SK-N-SH (cell line): Measurements from ENCODE around the gene R3HDM1. TPM values are rescaled to one million over a fixed set of nuclear protein-coding genes. Genes with fewer than 3 reads are reported as not detected.

Experiments
- CTCF ChIA-PET: fragments of 300-600, 350-600 bp; formaldehyde crosslinking; extraction: SDS; loops from one replicate; lab custom pipeline; 2021; lab: Yijun Ruan, JAX
- POLR2A ChIA-PET: fragments of 350-600 bp; sonication (Branson Sonifier 250); formaldehyde crosslinking; extraction: SDS; loops from one replicate; lab custom pipeline; 2020; ENCODE audit warnings: antibody characterized with exemption, inconsistent platforms; lab: Yijun Ruan, JAX
- DNase-seq: peaks from one replicate; pipeline ENCODE4 v3.0.0; 2012
- H2AFZ ChIP-seq: fragments of 200-600 bp; sonication (generic); 2 replicates; pipeline ENCODE4 v1.8.1; 2016; ENCODE audit warnings: antibody characterized with exemption, mild to moderate bottlenecking, low read depth
- H3F3A ChIP-seq: fragments of 200-600 bp; sonication (generic); replicated peaks from 2 replicates; pipeline ENCODE3; 2016; ENCODE audit warnings: antibody characterized with exemption, mild to moderate bottlenecking; ENCODE audit not compliant: insufficient read depth
- H3K27ac ChIP-seq, 2 experiments: fragments of 200-500 bp in 1 of 2; fragments of 200-600 bp in 1 of 2; sonication (Bioruptor generic) in 1 of 2; sonication (generic), shearing (Covaris generic) in 1 of 2; 2 replicates each; pipeline versions ENCODE4 v1.5.1 to v1.6.1; 2014 to 2016; ENCODE audit warnings: low read depth in 2 of 2, inconsistent platforms in 1 of 2, low read length in 1 of 2, mild to moderate bottlenecking in 1 of 2, mixed read lengths in 1 of 2
- H3K27me3 ChIP-seq: fragments of 200-600 bp; sonication (generic), shearing (Covaris generic); 2 replicates; pipeline ENCODE4 v1.6.1; 2016; ENCODE audit warnings: mixed run types; ENCODE audit not compliant: insufficient read depth
- H3K36me3 ChIP-seq, 2 experiments: fragments of 200-500 bp in 1 of 2; fragments of 200-600 bp in 1 of 2; sonication (Bioruptor generic) in 1 of 2; sonication (generic) in 1 of 2; replicated peaks in 1 of 2; 2 replicates each; pipeline versions ENCODE3 to v1.5.1; 2014 to 2016; ENCODE audit warnings: low read length in 1 of 2, mild to moderate bottlenecking in 1 of 2; ENCODE audit not compliant: insufficient read depth in 2 of 2, control insufficient read depth in 1 of 2
- H3K4me1 ChIP-seq, 2 experiments: fragments of 200-500 bp in 1 of 2; fragments of 200-600 bp in 1 of 2; sonication (Bioruptor generic) in 1 of 2; sonication (generic), shearing (Covaris generic) in 1 of 2; 2 replicates each; pipeline versions ENCODE4 v1.5.1 to v1.6.1; 2014 to 2016; ENCODE audit warnings: low read depth in 1 of 2, low read length in 1 of 2, mixed run types in 1 of 2; ENCODE audit not compliant: insufficient read depth in 2 of 2, control insufficient read depth in 1 of 2
- H3K4me2 ChIP-seq: fragments of 200-600 bp; sonication (generic), shearing (Covaris generic); 2 replicates; pipeline ENCODE4 v1.6.1; 2017; ENCODE audit warnings: mixed run types
- H3K4me3 ChIP-seq, 2 experiments: fragments of 200-500 bp in 1 of 2; fragments of 200-600 bp in 1 of 2; sonication (Bioruptor generic) in 1 of 2; sonication (generic), shearing (Covaris generic) in 1 of 2; 2 replicates each; pipeline versions ENCODE4 v1.5.1 to v1.8.1; 2014 to 2016; ENCODE audit warnings: low read depth in 2 of 2, inconsistent platforms in 1 of 2, low read length in 1 of 2, mild to moderate bottlenecking in 1 of 2, mixed read lengths in 1 of 2, moderate library complexity in 1 of 2
- H3K79me2 ChIP-seq: fragments of 200-600 bp; sonication (generic); 2 replicates; pipeline ENCODE4 v1.8.1; 2017; ENCODE audit warnings: mild to moderate bottlenecking; ENCODE audit not compliant: insufficient read depth
- H3K9ac ChIP-seq: fragments of 200-600 bp; sonication (generic); 2 replicates; pipeline ENCODE4 v1.6.1; 2017; ENCODE audit warnings: mixed run types
- H3K9me2 ChIP-seq: fragments of 200-600 bp; sonication (generic); 2 replicates; pipeline ENCODE4 v1.6.1; 2017; ENCODE audit warnings: mixed run types
- H3K9me3 ChIP-seq: fragments of 200-600 bp; sonication (generic); 2 replicates; pipeline ENCODE4 v1.6.1; 2017; ENCODE audit warnings: mixed run types, mild to moderate bottlenecking, moderate library complexity
- H4K20me1 ChIP-seq: fragments of 200-600 bp; sonication (generic); 2 replicates; pipeline ENCODE4 v1.6.1; 2017; ENCODE audit warnings: mild to moderate bottlenecking, mixed run types; ENCODE audit not compliant: insufficient read depth
- CHD2 ChIP-seq: fragments of 150-350 bp; IDR thresholded peaks from 2 replicates; pipeline ENCODE4 v1.6.1; 2018; ENCODE audit warnings: low read length; ENCODE audit not compliant: partially characterized antibody
- ELF1 ChIP-seq: IDR thresholded peaks from 2 replicates; pipeline ENCODE4 v1.4.0; 2012
- FOXJ3 ChIP-seq: sonication (generic); formaldehyde crosslinking; IDR thresholded peaks from 2 replicates; pipeline ENCODE4 v1.5.1; 2020; ENCODE audit warnings: mild to moderate bottlenecking, missing genetic modification reagents
- FOXM1 ChIP-seq: IDR thresholded peaks from 2 replicates; pipeline ENCODE4 v1.4.0; 2012; ENCODE audit warnings: low read depth, mild to moderate bottlenecking
- GATA2 ChIP-seq: sonication (generic); formaldehyde crosslinking; IDR thresholded peaks from 2 replicates; pipeline ENCODE4 v1.5.0; 2020; ENCODE audit warnings: mild to moderate bottlenecking, missing genetic modification reagents
- MAX ChIP-seq: IDR thresholded peaks from 2 replicates; pipeline ENCODE4 v1.4.0; 2012; ENCODE audit warnings: low read depth
- NRF1 ChIP-seq: IDR thresholded peaks from 2 replicates; pipeline ENCODE4 v1.6.1; 2012; ENCODE audit warnings: low read depth, mild to moderate bottlenecking, low read length
- POLR2AphosphoS5 ChIP-seq: IDR thresholded peaks from 2 replicates; pipeline ENCODE4 v1.6.1; 2012; ENCODE audit warnings: low read depth, low read length
- RAD21 ChIP-seq: IDR thresholded peaks from 2 replicates; pipeline ENCODE4 v1.6.1; 2012; ENCODE audit warnings: mild to moderate bottlenecking, low read length
- RCOR1 ChIP-seq: fragments of 150-350 bp; IDR thresholded peaks from 2 replicates; pipeline ENCODE4 v1.6.1; 2017; ENCODE audit warnings: antibody characterized with exemption, low read length
- REST ChIP-seq: IDR thresholded peaks from 2 replicates; pipeline ENCODE4 v1.6.1; 2012; ENCODE audit warnings: mild to moderate bottlenecking, low read depth, low read length, moderate library complexity
- RFX5 ChIP-seq: IDR thresholded peaks from 2 replicates; pipeline ENCODE4 v1.6.1; 2012; ENCODE audit warnings: mild to moderate bottlenecking, improper control_type of control experiment, low read length
- SIN3A ChIP-seq: IDR thresholded peaks from 2 replicates; pipeline ENCODE4 v1.6.1; 2012; ENCODE audit warnings: low read depth, mild to moderate bottlenecking, low read length, moderate library complexity, borderline replicate concordance
- TAF1 ChIP-seq: IDR thresholded peaks from 2 replicates; pipeline ENCODE4 v1.6.1; 2012; ENCODE audit warnings: low read depth, mild to moderate bottlenecking, low read length, moderate library complexity, borderline replicate concordance
- TCF12 ChIP-seq: IDR thresholded peaks from 2 replicates; pipeline ENCODE4 v1.4.0; 2012
- USF2 ChIP-seq: fragments of 150-350 bp; IDR thresholded peaks from 2 replicates; pipeline ENCODE4 v1.6.1; 2017; ENCODE audit warnings: antibody characterized with exemption, low read length, low read depth, borderline replicate concordance
- YY1 ChIP-seq: IDR thresholded peaks from 2 replicates; pipeline ENCODE4 v1.4.0; 2012; ENCODE audit warnings: low read depth, mild to moderate bottlenecking
- WGBS: methylation state at CpG from one replicate; pipeline ENCODE4 v1.1.6; 2017; ENCODE audit warnings: low lambda C conversion rate; 5-methylcytosine and 5-hydroxymethylcytosine counted together
- polyA plus RNA-seq, 3 experiments: library from polyadenylated mRNA; depleted of rRNA; stranded (reverse); fragments of >200 nt; gene quantifications; 2 replicates each; pipeline ENCODE4 v1.2.3, GENCODE V29; 2012
- TF ChIP-seq, protein P1 (sequence below): IDR thresholded peaks from 2 replicates; pipeline ENCODE4; 2012

Gene R3HDM1
- polyA plus RNA-seq, 1 of the 3 experiments (the other 2 are of a cell fraction), result 38.2 TPM

GRCh38 chr2:135756692-135757091 is 225.4 kb downstream of the R3HDM1 start:
- Histone ChIP-seq H2AFZ (no peak overlapping the region), H3K79me2 (peaks cover 83% of the 10 kb centered on the region), H3K27ac (no peak overlapping the region), H3F3A (peaks cover 4% of the 10 kb centered on the region), H3K9me2 (no peaks in the 10 kb centered on the region), H3K4me1 (peaks cover 0 to 6% of the 10 kb centered on the region in 2 experiments; a peak in 1 of 4 replicates), H3K9me3 (peaks cover 20% of the 10 kb centered on the region), H3K4me2 (no peak overlapping the region), H3K27me3 (no peaks in the 10 kb centered on the region), H3K9ac (no peak overlapping the region), H3K4me3 (no peak overlapping the region; a peak in 1 of 4 replicates), H3K36me3 (peaks cover 64 to 88% of the 10 kb centered on the region in 2 experiments), H4K20me1 (no peaks in the 10 kb centered on the region; the same call in 1 of the 2 replicates)
- DNase-seq, result no peak
- TF ChIP-seq USF2 (no peak), GATA2 (no peak), SIN3A (no peak), FOXM1 (no peak), FOXJ3 (no peak), POLR2AphosphoS5 (no peak)
- CTCF ChIA-PET, result no interaction called here
- POLR2A ChIA-PET, result no interaction called here
- WGBS, result 88% methylated on average over 1 of the region's 1 CpG

DNA sequence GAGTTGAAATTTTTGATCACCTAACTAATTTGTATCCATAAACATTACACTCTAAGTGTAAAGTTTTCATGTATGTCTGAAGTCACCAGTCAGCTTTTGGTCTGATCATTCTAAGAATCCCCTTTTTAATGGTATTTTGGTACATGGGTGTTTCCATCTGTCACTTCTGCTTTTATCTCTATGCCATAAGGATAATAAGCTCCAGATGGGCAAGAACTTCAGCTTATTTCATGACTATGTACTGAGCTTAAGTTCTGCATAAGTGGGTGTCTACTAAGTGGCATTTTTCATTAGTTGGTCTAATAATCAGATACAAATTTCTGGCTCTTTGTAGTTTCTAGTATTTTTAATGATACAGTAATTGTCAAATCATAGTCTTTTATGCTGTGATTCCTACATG is 230.7 kb downstream of the R3HDM1 start:
- H3K79me2 ChIP-seq, result peaks cover 75% of the 10 kb centered on the region
- H3K9me2 ChIP-seq, result no peaks in the 10 kb centered on the region
- ChIA-PET POLR2A (no interaction called here), CTCF (interaction anchor here (1.0 to 4.3 kb wide), 4 partner anchors 17 to 758 kb away, joined by 3 to 15 read pairs (median 4); no protein-coding TSS in a partner anchor)
- peaks cover 7% of the 10 kb centered on the region for H3F3A ChIP-seq
- no peaks in the 10 kb centered on the region for H3K27me3 ChIP-seq
- no peak overlapping the region for H3K27ac ChIP-seq
- H3K4me1 ChIP-seq, result peaks cover 0 to 8% of the 10 kb centered on the region in 2 experiments; a peak in 1 of 4 replicates
- no peaks in the 10 kb centered on the region; the same call in 1 of the 2 replicates for H4K20me1 ChIP-seq
- TF ChIP-seq ELF1 (no peak), TCF12 (peak; percentile 23; the same call in 1 of the 2 replicates)
- H3K36me3 ChIP-seq, result peaks cover 54 to 75% of the 10 kb centered on the region in 2 experiments
- H3K4me3 ChIP-seq, result no peak overlapping the region
- H2AFZ ChIP-seq, result no peak overlapping the region
- H3K9me3 ChIP-seq, result 0 out of 2 replicates have a peak, but pooled peaks cover 4% of the 10 kb centered on the region
- no peak overlapping the region for H3K4me2 ChIP-seq
- no peak for DNase-seq
- H3K9ac ChIP-seq, result no peak overlapping the region

DNA sequence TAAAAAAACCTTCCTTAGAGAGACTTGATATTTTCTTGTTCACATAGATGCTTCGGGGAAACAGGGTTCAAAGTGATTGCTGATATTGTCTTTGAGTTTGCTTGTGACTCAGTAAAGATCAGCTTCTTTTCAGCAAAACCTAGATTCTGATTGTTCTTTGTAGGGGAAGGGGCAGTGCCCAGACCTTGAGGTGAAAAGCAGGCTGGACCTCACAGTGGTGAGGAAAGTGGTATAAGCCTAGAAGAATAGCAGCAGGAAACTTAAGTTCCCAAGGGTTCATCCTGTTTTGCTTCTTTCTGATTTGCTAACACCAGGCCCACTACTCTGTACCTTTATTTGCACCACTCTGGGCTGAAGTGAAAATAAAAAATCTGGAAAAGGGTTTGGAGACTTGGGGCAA is 231.2 kb downstream of the R3HDM1 start:
- Histone ChIP-seq H3K4me1 (peaks cover 0 to 8% of the 10 kb centered on the region in 2 experiments; a peak in 1 of 4 replicates), H3K9ac (no peak overlapping the region), H3K4me3 (no peak overlapping the region), H3K79me2 (peaks cover 76% of the 10 kb centered on the region), H3K9me2 (no peaks in the 10 kb centered on the region), H4K20me1 (no peaks in the 10 kb centered on the region; the same call in 1 of the 2 replicates), H3K27ac (no peak overlapping the region), H3F3A (peaks cover 7% of the 10 kb centered on the region), H3K27me3 (no peaks in the 10 kb centered on the region), H3K9me3 (no peaks in the 10 kb centered on the region), H3K4me2 (no peak overlapping the region), H2AFZ (no peak overlapping the region), H3K36me3 (peaks cover 53 to 70% of the 10 kb centered on the region in 2 experiments)
- 100% methylated on average over 1 of the region's 1 CpG for WGBS
- DNase-seq, result no peak
- ChIA-PET CTCF (interaction anchor here (1.5 to 4.3 kb wide), 3 partner anchors 19 to 759 kb away, joined by 3 to 15 read pairs (median 6); no protein-coding TSS in a partner anchor), POLR2A (no interaction called here)
- TF ChIP-seq YY1, result no peak
- TF ChIP-seq RAD21, result no peak
- TF ChIP-seq, protein P1, sequence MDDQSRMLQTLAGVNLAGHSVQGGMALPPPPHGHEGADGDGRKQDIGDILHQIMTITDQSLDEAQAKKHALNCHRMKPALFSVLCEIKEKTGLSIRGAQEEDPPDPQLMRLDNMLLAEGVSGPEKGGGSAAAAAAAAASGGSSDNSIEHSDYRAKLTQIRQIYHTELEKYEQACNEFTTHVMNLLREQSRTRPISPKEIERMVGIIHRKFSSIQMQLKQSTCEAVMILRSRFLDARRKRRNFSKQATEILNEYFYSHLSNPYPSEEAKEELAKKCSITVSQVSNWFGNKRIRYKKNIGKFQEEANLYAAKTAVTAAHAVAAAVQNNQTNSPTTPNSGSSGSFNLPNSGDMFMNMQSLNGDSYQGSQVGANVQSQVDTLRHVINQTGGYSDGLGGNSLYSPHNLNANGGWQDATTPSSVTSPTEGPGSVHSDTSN, result no peak
- TF ChIP-seq REST, result no peak
- no peak for TF ChIP-seq TAF1
- no peak for TF ChIP-seq NRF1
- no peak for TF ChIP-seq RFX5
- no peak for TF ChIP-seq RCOR1
- no peak for TF ChIP-seq CHD2
- TF ChIP-seq MAX, result no peak
